NT2/D1 (cell line): ENCODE measurements around the gene C1QTNF4.

ENCODE experiments used
- SUZ12 ChIP-seq: IDR thresholded peaks from 2 replicates; pipeline ENCODE4 v1.6.1; 2011; ENCODE audit not compliant: insufficient read length, insufficient read depth; ENCODE audit errors: extremely low read depth
- YY1 ChIP-seq: IDR thresholded peaks from 2 replicates; pipeline ENCODE4 v1.6.1; 2011; ENCODE audit not compliant: insufficient read length, insufficient read depth
- ZNF274 ChIP-seq: IDR thresholded peaks from 2 replicates; pipeline ENCODE4 v1.6.1; 2011; ENCODE audit warnings: mild to moderate bottlenecking, low read depth, low read length

DNA sequence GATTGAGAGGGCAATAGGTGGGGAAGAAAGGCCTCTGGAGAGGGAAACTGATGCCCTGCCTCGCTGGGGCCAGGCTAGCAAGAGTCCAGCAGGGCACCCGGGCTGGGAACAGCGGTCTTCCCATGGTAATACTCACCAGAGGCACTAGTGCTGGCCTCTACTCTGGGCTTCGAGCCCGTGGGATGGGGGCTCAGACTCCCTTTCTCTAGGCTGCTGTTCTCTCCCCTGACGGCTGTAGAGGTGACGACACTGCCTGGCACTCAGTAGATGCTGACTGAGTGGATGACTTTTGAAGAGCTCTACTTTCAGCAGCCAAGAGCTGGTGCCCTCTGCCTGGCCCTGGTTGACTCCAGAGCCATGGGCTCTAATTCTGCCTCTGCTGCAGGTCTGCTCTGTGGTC, 818 bp upstream of the C1QTNF4 start:
- TF ChIP-seq YY1 (no peak), SUZ12 (no peak), ZNF274 (no peak)
